ENCODE results near the gene RPS8.
"Not testable (repeated sequence)": the region's sequence is repeated elsewhere in the genome, so short reads cannot be mapped to it uniquely, and the experiment has no call there.

The RPS8 gene

GRCh38 chr1:44780583-44781121, 5.3 kb downstream of the RPS8 start:
- DNase-seq (ENCODE audit: low read depth), result no peak

- DNase-seq (ENCODE audit: low read depth), result no peak
Measured at GRCh38 chr1:44783697-44784093, 8.4 kb downstream of the RPS8 start.

GRCh38 chr1:44784094-44785028, 9.0 kb downstream of the RPS8 start:
- no peak for DNase-seq (ENCODE audit: low read depth)

- DNase-seq (ENCODE audit: low read depth), result no peak
Measured at GRCh38 chr1:44785029-44785380, 9.7 kb downstream of the RPS8 start.

GRCh38 chr1:44785501-44786137, 10.3 kb downstream of the RPS8 start:
- DNase-seq (ENCODE audit: low read depth), result no peak

GRCh38 chr1:44786138-44786840, 10.9 kb downstream of the RPS8 start:
- DNase-seq (ENCODE audit: low read depth), result no peak

GRCh38 chr1:44786841-44787426, 11.6 kb downstream of the RPS8 start:
- DNase-seq (ENCODE audit: low read depth), result no peak

- DNase-seq (ENCODE audit: low read depth), result no peak
Measured at GRCh38 chr1:44787506-44787905, 12.2 kb downstream of the RPS8 start.

GRCh38 chr1:44788120-44788860, 12.9 kb downstream of the RPS8 start, which contains the start of gene BEST4:
TSS of gene BEST4 (minus strand) at chr1:44788170. CDS start at chr1:44787705, 465 bp downstream.
- DNase-seq (ENCODE audit: low read depth), result no peak

GRCh38 chr1:44790968-44791801, 15.8 kb downstream of the RPS8 start:
- no peak for DNase-seq (ENCODE audit: low read depth)

- DNase-seq (ENCODE audit: low read depth), result no peak
Measured at GRCh38 chr1:44792736-44793502, 17.6 kb downstream of the RPS8 start.

GRCh38 chr1:44797886-44798285, 22.5 kb downstream of the RPS8 start:
- not testable (repeated sequence) for DNase-seq (ENCODE audit: low read depth)

- DNase-seq (ENCODE audit: low read depth), result no peak
Measured at GRCh38 chr1:44798481-44799365, 23.4 kb downstream of the RPS8 start.

GRCh38 chr1:44799770-44800584, 24.6 kb downstream of the RPS8 start, which contains the start of gene PLK3:
TSS of gene PLK3 (plus strand) at chr1:44800377. CDS start at chr1:44800464, 87 bp downstream.
- DNase-seq (ENCODE audit: low read depth), result peak; percentile 94

GRCh38 chr1:44801491-44802305, 26.4 kb downstream of the RPS8 start:
- no peak for DNase-seq (ENCODE audit: low read depth)

GRCh38 chr1:44802306-44803061, 27.1 kb downstream of the RPS8 start:
- DNase-seq (ENCODE audit: low read depth), result no peak
